Urothelium cell line (cell line): ENCODE results near the gene SART1.
"Not testable (repeated sequence)": the region's sequence is repeated elsewhere in the genome, so short reads cannot be mapped to it uniquely, and the experiment has no call there.

Experiments used
- DNase-seq: peaks from one replicate; pipeline ENCODE4 v3.0.0; 2011; ENCODE audit warnings: low spot score, mixed read lengths
- FAIRE-seq: peaks from 2 replicates; lab custom pipeline; 2011; peaks lifted over from hg19 to GRCh38; lab: Jason Lieb, UNC

Gene SART1

GRCh38 chr11:65988791-65989592 is 27.5 kb downstream of the SART1 start:
- peak; percentile 85 for DNase-seq

GRCh38 chr11:65992056-65992455 is 30.5 kb downstream of the SART1 start:
- DNase-seq (no peak), FAIRE-seq (no peak)

More at GRCh38 chr11:65988791-65989592, 27.5 kb downstream of the SART1 start:
- FAIRE-seq, result peak; percentile 93

- FAIRE-seq (no peak), DNase-seq (no peak)
Observed at GRCh38 chr11:65997286-65997685, 35.8 kb downstream of the SART1 start.

- FAIRE-seq (no peak), DNase-seq (peak; percentile 92)
Observed at GRCh38 chr11:66001942-66002647, 40.6 kb downstream of the SART1 start, which contains the start of the genes BANF1 and EIF1AD. BANF1 (plus strand) TSS chr11:66002503; CDS start chr11:66003251, 748 bp downstream. EIF1AD (minus strand) TSS chr11:66002157; CDS start chr11:66000389, 1,768 bp downstream.

DNA sequence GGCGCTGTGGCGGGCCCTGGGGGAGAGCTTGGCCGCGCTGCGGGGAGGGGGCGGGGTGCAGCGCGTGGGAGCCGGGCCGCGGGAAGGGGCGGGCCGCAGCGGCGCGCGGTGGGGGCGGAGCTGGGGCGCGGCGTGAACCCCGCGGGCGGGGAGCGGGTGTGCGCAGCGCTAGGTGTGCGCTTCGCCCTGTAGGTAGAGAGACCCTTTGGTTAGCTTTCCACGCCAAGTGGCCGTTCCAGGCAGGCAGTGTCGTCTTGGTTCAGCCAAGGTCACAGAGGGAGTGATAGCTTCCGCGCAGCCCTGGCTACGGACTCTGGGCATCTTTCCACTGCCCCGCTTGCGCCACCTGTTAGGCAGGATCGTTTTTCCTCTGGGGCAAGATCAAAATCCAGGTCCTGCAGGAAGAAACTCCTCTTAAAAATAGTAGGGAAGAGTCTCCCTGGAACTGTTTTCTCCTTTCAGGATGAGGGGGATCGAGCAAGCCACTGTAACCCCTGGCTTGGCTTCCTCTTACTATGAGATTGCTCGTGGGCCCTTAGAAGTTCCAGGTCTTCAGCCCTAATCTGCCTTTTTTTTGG is 41.2 kb downstream of the SART1 start:
- peak; percentile 74 for DNase-seq
- no peak for FAIRE-seq

DNA sequence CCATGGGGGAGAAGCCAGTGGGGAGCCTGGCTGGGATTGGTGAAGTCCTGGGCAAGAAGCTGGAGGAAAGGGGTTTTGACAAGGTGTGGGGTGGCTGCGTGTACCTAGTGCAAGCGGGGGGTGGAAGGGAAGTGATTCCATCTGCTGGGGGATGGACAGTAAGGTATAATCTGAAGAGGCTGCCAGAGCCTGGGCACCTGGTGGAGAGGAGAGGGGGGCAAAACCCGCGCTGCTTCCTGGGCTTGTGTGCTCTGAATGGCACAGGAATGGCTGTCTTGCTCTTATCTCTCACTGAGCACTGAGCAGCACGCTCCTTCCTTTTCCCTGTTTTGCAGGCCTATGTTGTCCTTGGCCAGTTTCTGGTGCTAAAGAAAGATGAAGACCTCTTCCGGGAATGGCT is 41.8 kb downstream of the SART1 start:
- no peak for DNase-seq
- FAIRE-seq, result no peak

DNA sequence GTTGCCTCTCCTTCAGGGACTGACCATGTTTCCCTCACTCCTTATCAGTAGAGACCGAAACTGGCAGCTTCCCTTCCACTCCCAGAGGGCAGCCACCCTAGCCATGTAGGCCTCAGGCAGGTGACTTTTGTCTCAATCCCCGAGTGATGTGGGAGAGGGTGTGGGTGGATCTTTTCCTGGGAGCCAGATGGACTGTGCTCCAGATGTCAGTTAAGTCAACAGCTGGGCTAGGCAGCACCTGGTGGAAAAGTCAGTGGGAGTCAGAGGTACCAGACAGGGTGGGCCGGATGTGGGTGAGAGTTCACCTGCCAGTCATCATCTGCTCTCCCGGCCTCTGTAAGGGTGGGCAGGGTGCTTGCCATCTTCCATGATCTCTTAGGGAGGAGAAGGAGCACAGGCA is 42.7 kb downstream of the SART1 start:
- no peak for FAIRE-seq
- DNase-seq, result no peak

GRCh38 chr11:66006134-66006890 is 44.8 kb downstream of the SART1 start:
- FAIRE-seq, result no peak
- DNase-seq, result no peak

GRCh38 chr11:66006891-66007176 is 45.3 kb downstream of the SART1 start:
- FAIRE-seq (no peak), DNase-seq (no peak)

DNA sequence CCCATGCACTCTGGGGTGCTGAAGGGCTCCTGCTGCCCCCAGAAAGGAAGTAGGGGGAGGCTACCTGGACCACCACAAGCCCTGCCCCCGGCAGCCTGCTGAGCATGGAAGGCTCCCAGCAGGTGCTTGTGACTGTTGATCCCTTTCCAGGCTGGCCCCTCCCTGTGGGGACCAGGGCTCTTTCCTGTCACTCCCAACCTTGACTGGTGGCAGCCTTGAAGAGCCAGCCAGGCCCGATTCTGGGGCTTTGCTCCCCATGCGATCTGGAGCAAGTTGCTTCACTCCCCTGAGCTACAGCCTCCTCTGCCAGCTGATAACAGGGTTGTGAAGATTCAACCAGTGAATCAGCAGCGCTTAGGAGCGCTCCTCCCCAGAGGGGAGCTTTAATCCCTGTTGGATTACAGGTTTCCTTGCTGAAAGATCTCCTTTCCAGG is 45.7 kb downstream of the SART1 start:
- DNase-seq, result no peak

DNA sequence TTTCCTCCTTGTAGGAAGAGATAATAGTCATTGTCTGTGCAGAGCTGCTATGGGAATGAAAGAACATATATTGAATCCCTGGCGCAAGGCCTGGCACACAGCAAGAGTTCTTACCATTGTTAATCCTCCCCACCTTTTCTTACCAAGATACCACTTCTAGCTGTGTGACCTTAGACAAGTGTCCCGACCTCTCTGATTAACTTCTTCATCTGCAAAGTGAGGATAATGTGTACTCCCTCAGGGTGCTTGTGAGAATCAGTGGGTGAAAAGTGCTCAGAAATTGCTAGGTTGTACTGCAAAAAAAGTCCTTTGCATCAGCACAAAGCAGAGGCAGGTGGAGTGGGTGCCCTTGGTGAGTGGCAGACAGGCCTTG is 46.5 kb downstream of the SART1 start:
- FAIRE-seq (no peak), DNase-seq (no peak)

More for the DNA sequence above, 45.7 kb downstream of the SART1 start:
- no peak for FAIRE-seq

GRCh38 chr11:66008468-66009101 is 47.1 kb downstream of the SART1 start:
- FAIRE-seq (no peak), DNase-seq (no peak)

GRCh38 chr11:66010036-66010435 is 48.5 kb downstream of the SART1 start:
- DNase-seq, FAIRE-seq: not testable (repeated sequence)

- FAIRE-seq (peak; percentile 42), DNase-seq (peak; percentile 60)
Observed at GRCh38 chr11:66011239-66011784, 49.8 kb downstream of the SART1 start.

GRCh38 chr11:66011785-66012303 is 50.3 kb downstream of the SART1 start, which contains the start of gene CST6:
CST6 (plus strand) TSS chr11:66012008; CDS start chr11:66012045, 37 bp downstream.
- FAIRE-seq, result no peak
- DNase-seq, result no peak

GRCh38 chr11:66012371-66012945 is 50.9 kb downstream of the SART1 start:
- FAIRE-seq, result no peak
- DNase-seq, result no peak

GRCh38 chr11:66012946-66013761 is 51.6 kb downstream of the SART1 start:
- DNase-seq (no peak), FAIRE-seq (no peak)

DNA sequence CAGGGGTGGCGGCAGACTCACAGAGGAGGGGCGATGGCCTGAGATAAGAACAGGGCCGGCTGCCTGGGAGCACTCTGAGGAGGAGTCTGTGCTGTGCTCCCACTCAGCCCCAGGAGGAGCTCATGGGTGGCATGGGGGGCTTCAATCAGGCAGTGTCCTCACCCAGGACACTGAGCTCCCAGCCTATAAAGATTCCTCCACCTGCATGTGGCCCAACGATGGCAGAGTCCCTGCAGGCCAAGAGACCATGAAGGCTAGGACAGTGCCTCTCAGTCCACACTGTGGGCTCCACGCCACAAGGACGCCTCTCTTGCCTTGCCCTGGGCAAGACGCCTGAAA is 52.2 kb downstream of the SART1 start:
- DNase-seq (no peak), FAIRE-seq (no peak)
